RWPE1 (cell line): Measurements from ENCODE around the gene ZNF436.

Source experiments
- CTCF ChIA-PET: fragments of 350-600 bp; sonication (Branson Sonifier 250); formaldehyde crosslinking; extraction: SDS; loops from one replicate; lab custom pipeline; 2021; lab: Yijun Ruan, JAX
- POLR2A ChIA-PET: fragments of 400-600 bp; formaldehyde crosslinking; extraction: SDS; loops from one replicate; lab custom pipeline; 2020; ENCODE audit warnings: antibody characterized with exemption; ENCODE audit not compliant: low non-redundant PET; lab: Yijun Ruan, JAX
- DNase-seq: peaks from one replicate; pipeline ENCODE4 v3.0.0; 2012; ENCODE audit warnings: low spot score
- H3K27ac ChIP-seq: fragments of 450-650 bp; 2 replicates; pipeline ENCODE4 v1.5.1; 2017
- CTCF ChIP-seq: fragments of 450-650 bp; conservative IDR thresholded peaks from 2 replicates; pipeline ENCODE4 v1.5.1; 2017; ENCODE audit warnings: low read depth, mild to moderate bottlenecking

The ZNF436 gene

DNA sequence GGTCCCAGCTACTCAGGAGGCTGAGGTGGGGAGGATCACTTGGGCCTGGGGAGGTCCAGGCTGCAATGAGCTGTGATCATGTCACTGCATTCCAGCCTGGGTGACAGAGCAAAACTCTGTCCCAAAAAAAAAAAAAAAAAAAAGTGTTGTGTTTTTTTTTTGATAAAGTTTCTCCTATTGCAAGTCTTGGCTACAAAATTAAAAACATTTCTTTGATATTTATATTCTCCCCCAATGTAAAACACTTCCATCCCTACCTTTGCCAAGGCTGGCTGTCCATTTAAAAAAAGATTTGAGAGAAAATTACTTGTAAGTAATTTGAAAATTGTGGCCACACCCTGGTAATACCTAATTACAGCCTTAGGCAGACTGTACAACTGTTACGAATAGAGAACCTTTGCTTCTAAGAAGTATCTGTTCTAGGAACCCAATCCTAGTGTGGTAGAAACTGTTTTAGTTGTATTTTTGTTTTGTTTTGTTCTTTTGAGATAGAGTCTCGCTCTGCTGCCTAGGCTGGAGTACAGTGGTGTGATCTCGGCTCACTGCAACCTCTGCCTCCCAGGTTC is 11.2 kb downstream of the ZNF436 start:
- no peak for DNase-seq
- POLR2A ChIA-PET: no interaction called here
- no peak for TF ChIP-seq CTCF
- CTCF ChIA-PET: interaction anchor here (0.6 kb wide), 1 partner anchor 22 kb away, joined by 3 read pairs; no protein-coding TSS in a partner anchor
- no peak overlapping the region for H3K27ac ChIP-seq

DNA sequence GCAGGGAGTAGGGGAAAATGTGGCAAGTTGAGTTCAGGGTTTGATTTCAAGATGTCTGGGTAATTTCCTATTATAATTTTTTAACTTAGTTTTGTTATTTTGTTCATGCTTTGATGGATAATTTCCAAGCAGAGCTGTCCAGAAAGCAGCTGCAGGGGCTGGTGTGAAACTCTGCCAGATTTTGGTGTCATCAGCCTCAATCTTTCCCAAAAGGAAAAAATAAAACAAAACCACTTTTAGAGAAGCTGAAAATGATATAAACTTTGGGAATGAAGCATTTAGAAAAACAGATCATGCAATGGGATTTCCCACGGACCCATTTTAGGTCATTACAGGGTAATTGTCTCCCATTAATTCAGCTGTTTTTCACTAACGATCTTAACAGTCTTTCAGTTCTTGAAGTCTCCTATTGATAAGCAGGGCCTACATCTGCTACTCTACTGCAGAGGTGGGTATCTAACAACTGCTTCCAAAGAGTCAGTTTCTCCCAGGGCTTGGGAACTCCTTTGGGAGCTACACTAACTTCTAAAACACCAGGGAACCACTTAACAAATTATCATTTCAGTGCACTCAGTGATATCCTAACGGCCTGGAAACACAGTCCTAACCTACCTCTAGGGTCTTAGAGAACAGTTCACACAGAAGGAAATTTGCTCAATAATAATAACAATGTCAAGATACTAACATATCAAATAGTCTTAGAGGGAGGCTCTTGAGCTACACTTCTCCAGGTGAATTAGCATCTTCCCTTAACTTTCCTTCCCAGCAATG is 12.3 kb downstream of the ZNF436 start:
- no peak for TF ChIP-seq CTCF
- DNase-seq: no peak
- ChIA-PET POLR2A (no interaction called here), CTCF (interaction anchor here (0.8 kb wide), 1 partner anchor 46 kb away, joined by 3 read pairs; no protein-coding TSS in a partner anchor)
- H3K27ac ChIP-seq: no peak overlapping the region

GRCh38 chr1:23356471-23357137 is 13.0 kb downstream of the ZNF436 start:
- H3K27ac ChIP-seq: no peak overlapping the region
- POLR2A ChIA-PET: no interaction called here
- DNase-seq: no peak
- CTCF ChIA-PET: no interaction called here
- no peak for TF ChIP-seq CTCF

GRCh38 chr1:23354245-23354644 is 15.4 kb downstream of the ZNF436 start:
- ChIA-PET CTCF (no interaction called here), POLR2A (no interaction called here)
- TF ChIP-seq CTCF: no peak
- no peak for DNase-seq
- H3K27ac ChIP-seq: no peak overlapping the region

GRCh38 chr1:23352096-23352695 is 17.4 kb downstream of the ZNF436 start:
- H3K27ac ChIP-seq: no peak overlapping the region
- TF ChIP-seq CTCF: no peak
- CTCF ChIA-PET: no interaction called here
- POLR2A ChIA-PET: no interaction called here
- no peak for DNase-seq

DNA sequence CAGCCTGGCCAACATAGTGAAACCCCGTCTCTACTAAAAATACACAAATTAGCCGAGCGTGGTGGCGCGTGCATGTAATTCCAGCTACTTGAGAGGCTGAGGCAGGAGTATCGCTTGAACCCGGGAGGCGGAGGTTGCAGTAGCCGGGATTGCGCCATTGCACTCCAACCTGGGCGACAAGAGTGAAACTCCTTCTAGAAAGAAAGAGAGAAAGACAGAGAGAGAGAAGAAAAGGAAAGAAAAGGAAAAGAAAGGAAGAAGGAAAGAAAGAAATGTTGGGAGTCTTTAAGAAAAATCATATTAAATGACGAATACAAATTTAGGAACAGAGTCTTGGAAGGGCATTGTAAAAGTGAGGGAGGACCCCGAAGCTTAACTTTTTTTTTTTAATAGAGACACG is 23.7 kb downstream of the ZNF436 start:
- no peak for TF ChIP-seq CTCF
- DNase-seq: no peak
- ChIA-PET POLR2A (no interaction called here), CTCF (interaction anchor here (0.9 to 2.1 kb wide), 2 partner anchors 58 to 194 kb away, joined by 5 to 10 read pairs; no protein-coding TSS in a partner anchor)
- H3K27ac ChIP-seq: peak overlapping the region; percentile 97
